VCaP (cell line): Measurements from ENCODE around the gene TERT.

Source experiments
- H3K27ac ChIP-seq: fragments of 450-650 bp; 2 replicates; pipeline ENCODE4 v1.5.1; 2017
- TF ChIP-seq, protein P1 (sequence below): fragments of 450-650 bp; conservative IDR thresholded peaks from 2 replicates; pipeline ENCODE4 v1.5.1; 2017; ENCODE audit warnings: mild to moderate bottlenecking, moderate library complexity

TERT gene

DNA sequence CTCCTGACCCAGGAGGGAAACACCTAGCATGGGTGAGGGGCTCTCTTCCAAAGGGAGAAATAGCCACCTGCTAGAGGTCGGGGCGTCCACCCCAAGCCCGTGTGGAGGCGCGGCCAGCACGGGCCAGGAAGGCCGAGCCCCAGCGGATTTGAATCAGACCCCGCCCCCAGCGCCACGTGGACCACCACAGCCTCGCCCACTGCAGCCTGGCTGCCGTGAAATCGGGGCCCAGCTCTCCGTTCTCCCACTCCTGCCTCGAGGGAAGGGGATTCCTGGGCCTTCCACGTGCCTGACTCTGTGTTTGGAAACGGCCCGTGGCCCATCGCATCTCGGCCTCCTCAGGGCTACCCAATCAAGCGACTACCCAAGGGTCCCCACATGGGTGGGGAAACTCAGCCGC, 38.1 kb downstream of the TERT start:
- TF ChIP-seq, protein P1, sequence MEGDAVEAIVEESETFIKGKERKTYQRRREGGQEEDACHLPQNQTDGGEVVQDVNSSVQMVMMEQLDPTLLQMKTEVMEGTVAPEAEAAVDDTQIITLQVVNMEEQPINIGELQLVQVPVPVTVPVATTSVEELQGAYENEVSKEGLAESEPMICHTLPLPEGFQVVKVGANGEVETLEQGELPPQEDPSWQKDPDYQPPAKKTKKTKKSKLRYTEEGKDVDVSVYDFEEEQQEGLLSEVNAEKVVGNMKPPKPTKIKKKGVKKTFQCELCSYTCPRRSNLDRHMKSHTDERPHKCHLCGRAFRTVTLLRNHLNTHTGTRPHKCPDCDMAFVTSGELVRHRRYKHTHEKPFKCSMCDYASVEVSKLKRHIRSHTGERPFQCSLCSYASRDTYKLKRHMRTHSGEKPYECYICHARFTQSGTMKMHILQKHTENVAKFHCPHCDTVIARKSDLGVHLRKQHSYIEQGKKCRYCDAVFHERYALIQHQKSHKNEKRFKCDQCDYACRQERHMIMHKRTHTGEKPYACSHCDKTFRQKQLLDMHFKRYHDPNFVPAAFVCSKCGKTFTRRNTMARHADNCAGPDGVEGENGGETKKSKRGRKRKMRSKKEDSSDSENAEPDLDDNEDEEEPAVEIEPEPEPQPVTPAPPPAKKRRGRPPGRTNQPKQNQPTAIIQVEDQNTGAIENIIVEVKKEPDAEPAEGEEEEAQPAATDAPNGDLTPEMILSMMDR: no peak
- no peak overlapping the region for H3K27ac ChIP-seq

DNA sequence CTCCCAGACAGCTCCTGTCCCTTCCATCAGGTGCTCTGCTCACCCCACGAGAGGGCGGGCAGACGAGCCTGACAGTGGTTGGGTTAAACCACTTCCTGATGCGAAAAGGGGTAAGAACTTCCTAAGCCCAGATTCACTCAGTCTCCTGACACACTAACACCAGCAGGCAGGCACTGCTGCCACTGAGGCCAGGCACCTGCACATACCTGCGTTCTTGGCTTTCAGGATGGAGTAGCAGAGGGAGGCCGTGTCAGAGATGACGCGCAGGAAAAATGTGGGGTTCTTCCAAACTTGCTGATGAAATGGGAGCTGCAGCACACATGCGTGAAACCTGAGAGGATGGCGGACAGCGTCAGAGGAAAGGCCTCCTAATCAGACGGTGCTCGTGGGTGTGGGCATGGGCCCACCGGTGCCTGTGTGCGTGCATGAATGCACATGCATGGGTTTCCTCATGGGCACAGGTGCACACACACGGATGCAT, 39.7 kb downstream of the TERT start:
- TF ChIP-seq, protein P1: no peak
- H3K27ac ChIP-seq: no peak overlapping the region

DNA sequence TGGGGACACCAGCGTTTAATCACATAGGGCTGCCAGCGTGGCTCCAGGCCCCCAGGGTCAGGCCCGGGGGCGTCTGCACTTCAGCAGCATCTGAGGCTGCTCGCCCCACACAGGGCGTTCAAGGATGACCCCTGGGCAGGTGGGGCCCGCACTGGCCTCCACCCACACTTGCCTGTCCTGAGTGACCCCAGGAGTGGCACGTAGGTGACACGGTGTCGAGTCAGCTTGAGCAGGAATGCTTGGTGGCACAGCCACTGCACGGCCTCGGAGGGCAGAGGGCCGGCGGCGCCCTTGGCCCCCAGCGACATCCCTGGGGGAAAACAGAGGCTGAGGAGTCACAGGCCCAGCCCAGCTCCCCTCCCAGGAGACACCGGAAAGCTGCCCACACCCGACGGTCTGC, 40.7 kb downstream of the TERT start:
- TF ChIP-seq, protein P1: no peak
- H3K27ac ChIP-seq: no peak overlapping the region

DNA sequence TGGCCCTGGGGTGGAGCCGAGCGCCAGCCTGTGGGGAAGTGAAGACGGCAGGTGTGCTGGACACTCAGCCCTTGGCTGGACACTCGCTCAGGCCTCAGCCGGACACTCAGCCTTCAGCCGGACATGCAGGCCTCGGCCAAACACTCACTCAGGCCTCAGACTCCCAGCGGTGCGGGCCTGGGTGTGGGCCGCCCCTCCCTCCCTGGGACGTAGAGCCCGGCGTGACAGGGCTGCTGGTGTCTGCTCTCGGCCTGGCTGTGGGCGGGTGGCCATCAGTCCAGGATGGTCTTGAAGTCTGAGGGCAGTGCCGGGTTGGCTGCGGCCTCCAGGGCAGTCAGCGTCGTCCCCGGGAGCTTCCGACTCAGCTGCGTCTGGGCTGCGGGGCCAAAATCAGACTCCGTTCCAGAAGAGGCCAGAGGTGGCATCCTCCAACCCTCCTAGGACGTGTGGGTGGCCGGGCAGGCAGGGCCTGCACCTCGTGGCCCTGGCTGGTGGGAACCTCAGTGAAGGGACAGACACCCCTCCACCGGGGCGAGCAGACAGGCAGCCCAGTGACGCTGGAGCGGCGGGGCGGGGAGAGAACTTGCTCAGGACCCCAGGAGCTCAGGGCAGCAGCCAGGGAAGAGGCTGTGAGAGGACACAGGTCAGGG, 41.3 kb downstream of the TERT start:
- H3K27ac ChIP-seq: no peak overlapping the region
- TF ChIP-seq, protein P1: no peak

DNA sequence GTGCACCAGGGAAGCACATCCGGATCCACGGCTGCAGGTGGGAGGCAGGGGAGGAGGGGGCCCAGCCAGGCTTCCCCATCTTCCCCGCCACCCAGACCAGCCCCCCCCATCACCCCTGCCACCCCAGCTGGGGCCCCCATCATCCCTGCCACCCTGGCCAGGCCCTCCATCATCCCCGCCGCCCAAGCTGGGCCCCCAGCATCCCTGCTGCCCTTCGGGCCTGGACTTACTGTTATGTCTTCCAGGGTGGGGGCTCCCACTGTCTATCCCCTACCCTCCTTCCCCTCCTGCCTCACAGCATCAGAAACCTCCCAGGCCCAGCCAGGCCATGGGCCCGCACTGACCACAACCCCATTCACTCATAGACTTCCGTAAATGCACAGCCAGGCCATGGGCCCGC, 42.2 kb downstream of the TERT start:
- H3K27ac ChIP-seq: no peak overlapping the region
- TF ChIP-seq, protein P1: no peak

GRCh38 chr5:1251678-1252580, 42.9 kb downstream of the TERT start:
- H3K27ac ChIP-seq: no peak overlapping the region
- TF ChIP-seq, protein P1: no peak
